GM18498 (cell line): ENCODE measurements around the gene PRSS50.

Source experiments
- ATAC-seq: cut with Tn5 transposase; IDR thresholded peaks from one replicate; pipeline ENCODE4 v1.9.1; 2021; ENCODE audit warnings: mild to moderate bottlenecking, moderate library complexity; ENCODE audit not compliant: unreplicated experiment

Gene PRSS50

DNA sequence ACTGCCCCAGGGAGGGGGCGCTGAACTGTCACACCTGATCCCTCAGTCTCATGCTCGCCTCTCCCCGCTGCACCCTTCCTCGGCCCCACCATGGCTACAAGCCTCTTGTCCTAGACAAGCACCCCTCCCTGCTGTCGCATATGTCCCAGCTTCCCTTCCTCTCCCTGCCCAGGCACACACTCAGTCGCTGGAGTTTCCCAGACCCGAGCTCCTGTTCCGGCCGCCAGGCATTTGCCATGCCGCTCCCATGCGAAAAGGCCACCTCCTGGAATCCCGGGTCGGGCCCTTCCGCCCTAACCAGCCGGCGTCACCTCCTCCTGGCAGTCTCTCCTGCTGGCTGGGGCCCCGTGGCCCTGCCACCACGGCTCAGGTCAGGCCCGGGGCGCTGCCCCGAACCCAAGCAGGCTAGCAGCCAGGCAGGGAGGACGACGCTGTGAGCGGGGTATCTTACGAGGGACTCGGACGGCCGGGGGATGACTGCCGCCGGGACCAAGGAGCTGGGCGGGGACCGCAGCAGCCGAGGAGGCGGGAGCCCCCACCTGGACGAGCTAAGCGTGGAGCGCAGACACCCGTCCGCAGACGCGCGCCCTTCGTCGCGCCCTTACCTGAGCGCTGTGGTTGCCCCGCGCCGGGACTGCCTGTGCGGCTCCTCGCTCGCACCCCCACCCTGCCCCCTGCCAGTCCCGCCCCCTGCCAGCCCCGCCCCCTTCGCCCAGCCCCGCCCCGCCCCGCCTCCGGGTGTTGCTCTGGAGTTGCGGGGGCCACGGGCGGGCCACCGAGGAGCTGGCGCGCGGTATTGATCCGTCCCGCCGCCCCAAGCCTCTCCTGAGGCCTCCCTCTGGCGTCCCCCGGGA is 24.4 kb downstream of the PRSS50 start, which contains the start of gene ALS2CL:
TSS of gene ALS2CL (minus strand) at position 642 of the 854 bp plus-strand sequence. CDS start 4,239 bp downstream, outside the sequence.
- no peak for ATAC-seq

DNA sequence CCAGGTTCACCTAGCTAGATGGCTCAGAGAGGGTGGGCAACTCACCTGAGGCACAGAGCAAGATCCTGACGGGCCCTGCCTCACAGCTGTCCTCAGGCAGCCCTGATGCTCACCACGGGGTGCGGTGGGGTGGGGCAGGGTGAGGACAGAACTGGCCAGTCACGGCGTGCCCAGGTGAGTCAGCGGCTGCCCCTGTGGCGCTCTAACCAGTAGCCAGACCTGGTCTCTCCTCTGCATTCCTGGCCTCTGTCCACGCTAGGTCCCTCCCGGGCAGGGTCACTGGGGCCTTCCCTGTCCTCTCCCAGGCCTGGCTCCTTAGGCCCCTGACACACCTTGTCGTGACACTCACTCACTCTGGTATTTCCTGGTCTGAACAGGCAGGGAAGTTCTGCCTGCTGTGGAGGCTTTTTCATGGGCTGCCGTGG is 25.1 kb downstream of the PRSS50 start:
- ATAC-seq, result no peak

DNA sequence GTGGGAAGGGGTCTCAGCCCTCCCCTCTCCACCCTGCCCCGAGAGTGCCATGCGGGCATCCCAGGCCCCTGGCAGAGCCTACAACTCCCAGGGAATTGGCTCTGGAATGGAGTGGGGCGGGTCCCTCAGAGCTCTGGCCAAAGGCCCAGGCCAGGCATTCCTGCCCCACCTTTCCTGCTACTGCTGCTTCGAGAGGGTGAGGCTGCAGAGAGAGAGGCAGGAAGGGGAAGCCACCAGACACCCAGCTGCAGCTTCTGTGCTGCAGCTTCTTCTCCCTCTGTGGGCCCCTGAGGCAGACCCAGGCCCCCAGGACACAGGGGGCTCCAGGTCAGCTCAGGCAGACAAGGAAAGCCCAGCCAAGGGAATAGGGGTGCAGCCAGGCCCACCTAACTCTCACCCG is 26.9 kb downstream of the PRSS50 start:
- ATAC-seq, result no peak

DNA sequence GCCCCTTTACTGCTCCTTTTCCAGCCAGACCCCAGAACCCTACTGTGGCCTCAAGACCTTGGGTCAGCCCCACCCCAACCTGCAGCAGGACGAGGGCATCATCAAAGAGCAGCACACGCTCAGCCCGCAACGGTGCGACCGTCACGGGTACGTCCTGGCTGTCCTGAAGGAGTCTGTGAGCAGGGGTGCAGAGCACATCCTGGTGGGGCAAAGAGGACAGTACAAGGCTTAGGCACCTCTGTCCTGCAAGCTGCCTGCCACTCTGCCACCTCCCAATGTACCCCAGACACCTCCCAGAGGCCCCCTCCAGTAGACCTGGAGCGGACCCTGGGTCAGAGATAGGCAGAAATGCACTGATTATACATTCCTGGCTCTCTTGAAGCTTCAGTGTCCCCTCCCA is 32.2 kb downstream of the PRSS50 start:
- no peak for ATAC-seq

DNA sequence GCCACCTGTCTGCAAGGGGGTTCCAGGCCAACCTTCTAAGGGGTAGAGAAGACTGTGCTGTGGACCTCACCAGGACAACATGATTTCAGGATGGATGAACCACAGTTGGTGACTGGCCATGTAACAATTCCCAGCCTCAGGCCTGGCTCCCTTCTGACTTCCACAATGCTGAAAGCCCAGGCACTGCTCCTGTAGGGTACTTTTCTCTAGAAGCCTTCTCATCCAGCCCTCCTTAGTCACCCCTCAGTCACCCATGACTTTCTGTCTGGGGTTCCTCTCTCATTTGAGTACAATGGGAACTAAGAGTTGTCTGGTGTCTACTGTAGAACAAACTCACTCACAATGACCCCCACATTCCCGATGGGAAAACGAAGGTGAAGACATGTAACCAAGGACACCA is 32.8 kb downstream of the PRSS50 start:
- no peak for ATAC-seq

DNA sequence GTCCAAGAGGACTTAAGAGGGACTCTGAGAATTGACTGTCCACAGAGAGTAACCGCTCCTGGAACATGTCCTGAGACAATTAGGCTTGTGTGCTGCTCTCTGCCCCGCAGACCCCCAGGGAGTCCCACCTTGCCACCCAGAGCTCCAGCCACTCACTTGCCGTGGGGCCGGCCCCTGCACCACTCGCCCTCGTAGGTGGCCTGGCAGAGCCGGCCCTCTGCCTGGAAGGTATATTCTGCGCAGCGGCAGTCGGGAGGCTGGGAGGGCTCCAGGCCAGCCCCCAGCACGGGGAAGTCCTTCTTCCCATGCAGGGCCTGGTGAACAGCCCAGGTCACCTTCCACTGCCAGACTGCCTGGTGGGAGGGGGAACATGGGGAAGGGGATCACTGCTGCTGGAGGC is 34.7 kb downstream of the PRSS50 start:
- ATAC-seq, result no peak

DNA sequence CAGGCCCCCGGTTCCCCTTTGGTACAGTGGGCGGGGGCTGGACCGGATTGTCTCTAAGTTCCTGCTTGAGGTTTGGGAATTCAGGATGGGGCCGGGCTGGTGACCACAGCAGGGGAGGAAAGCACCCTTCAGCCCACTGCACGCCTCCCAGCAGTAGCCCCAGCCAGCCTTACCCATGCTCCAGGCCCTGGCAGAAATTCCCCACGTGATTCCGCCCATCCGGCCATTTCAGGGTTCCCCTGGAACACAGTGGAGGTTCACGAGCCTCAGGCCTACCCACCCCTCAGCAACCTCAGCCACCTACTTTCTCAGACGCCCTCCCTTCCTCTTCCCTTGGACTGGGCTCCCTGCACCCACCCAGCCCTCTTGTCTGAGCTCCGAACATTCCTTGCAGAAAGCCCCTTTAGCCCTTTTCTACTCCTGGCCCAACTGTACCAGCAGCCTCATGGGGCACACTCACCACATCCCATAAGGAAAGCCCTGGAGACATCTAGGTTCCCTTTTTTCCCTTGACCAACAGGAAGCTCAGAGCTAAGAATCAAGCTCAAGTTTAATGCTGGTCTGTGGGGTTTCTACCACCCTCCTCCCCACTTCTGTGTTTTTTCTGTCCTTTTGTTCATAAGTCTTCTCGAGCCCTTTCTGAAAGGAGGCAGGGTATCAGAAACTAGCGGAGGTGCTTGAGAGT is 35.7 kb downstream of the PRSS50 start:
- no peak for ATAC-seq

DNA sequence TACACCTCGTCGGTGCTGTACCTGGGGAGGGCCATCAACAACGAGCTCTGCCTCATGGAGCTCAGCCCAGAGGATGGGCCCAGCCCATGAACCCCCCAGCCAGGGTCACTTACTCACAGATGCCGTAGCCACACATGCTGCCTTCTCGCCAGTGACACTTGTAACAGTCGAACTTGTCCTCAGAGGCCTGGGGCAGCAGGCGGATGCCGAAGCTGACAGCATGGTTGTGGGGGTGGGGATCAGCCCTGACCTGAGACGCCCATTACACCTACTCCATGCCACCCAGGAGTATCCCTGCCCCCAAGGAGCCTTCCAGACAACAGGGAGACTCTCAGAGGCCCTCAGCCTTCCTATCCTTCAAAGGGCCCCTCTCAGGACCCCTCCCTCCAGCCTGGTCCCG is 36.3 kb downstream of the PRSS50 start:
- no peak for ATAC-seq

DNA sequence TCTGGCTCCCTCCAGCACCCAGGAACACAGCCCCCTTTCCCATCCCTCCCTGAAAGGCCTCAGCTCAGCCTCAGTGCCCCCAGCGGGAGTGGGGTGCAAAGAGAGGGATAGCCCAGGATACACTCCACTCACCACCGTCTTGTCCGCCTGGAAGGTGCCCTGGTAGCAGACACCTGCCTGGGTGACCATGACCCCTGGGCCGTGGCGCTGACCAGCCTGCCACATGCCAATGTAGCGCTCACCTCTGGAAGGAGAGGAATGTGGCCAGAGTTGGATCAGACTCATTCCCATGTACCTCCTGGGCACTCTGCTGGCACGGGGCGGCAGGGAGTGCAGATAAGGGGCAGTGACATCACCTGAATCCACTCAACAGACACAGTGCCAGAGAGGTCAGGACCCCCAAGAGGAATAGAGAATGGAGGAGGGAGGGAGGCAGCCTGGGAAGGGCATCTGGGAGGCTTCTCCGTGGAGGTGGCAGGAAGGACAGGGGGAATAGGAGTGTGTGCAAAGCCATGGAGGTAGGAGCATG is 37.3 kb downstream of the PRSS50 start:
- no peak for ATAC-seq

DNA sequence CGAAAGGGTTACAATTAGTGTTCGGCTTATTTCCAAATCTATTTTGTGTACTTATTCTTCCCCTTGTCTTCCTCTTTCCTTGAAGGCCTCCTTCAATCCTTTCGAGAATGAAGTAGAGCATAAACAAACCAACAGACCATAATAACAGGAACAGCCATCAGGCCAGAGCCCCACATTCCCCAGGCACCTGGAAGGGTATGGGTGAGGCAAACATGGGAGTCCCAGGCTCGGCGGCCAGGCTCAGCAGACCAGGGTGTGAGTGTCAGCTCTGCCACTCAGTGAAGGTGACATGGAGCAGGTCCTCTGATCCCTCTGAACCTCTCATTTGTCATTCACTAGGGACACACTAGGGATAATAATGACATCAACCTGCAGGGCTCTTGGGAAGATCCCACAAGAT is 38.0 kb downstream of the PRSS50 start:
- ATAC-seq, result no peak

DNA sequence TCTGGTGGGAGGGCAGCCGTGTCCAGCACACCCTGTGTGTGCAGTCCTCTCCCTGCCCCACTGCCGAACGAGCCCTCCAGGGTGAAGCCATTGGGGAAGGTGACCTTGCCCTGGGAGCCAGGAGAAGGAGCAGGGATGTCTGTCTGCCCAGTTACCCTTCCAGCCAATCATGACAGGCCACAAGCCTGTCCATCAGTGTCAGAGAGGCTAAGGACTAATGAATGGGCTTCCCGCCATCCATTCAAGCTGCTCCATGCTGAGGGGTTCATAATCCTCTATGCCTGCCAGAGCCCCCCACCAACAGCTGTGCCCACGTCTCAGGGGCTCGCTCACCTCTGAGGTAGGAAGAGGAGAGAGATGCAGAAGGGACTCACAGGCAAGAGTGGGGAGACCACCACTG is 39.4 kb downstream of the PRSS50 start:
- no peak for ATAC-seq

DNA sequence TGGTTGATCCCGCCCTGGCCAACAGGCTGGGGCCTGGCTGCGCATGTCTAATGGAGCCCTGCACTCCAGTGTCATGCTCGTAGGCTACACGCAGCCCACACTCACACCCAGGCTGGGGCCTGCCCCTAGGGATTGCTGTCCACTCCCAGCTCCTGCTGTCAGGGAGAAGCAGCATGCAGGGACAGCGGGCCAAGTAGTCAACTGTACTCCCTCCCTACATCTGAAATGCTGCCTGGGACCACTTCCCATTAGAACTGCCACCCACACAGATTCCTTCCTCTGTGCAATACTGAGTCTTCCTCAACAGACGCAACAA is 40.3 kb downstream of the PRSS50 start:
- no peak for ATAC-seq

DNA sequence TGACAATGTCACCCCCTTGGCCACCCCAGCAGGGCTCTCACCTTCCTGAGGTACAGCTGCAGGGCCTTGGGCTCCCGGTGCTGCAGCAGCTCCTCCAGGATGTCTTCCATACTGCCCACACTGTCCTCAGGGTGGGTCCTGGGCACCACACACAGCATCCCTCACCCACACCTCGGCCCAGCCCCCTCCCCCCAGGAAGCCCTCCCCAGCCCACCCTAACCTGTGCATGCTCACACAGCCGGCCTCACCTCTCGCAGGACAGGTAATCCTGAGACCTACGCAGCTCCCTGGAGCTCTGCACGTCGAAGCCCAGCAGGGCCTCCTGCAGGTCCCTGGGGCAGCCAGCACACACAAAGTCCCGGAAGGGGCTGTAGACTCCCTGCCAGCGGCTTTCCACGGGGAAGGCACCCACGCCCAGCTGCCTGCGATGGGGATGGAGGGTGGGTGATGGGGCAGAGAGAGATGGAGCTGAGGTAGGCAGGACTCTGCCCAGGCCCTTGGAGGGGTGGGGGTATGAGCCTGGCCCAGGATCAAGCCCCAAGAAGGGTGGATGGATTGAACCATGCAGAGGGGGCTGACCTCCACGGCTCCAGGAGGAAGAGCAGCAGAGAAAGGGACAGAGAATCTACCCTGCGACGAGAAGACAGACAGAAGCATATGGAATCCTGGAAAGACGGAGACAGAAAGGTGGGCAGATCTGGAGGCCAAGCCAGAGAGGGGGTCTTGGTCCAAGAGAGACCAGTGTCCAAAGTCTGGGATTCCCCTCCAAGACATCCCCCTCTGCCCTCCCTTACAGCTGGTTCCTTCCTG is 40.9 kb downstream of the PRSS50 start:
- ATAC-seq, result no peak

DNA sequence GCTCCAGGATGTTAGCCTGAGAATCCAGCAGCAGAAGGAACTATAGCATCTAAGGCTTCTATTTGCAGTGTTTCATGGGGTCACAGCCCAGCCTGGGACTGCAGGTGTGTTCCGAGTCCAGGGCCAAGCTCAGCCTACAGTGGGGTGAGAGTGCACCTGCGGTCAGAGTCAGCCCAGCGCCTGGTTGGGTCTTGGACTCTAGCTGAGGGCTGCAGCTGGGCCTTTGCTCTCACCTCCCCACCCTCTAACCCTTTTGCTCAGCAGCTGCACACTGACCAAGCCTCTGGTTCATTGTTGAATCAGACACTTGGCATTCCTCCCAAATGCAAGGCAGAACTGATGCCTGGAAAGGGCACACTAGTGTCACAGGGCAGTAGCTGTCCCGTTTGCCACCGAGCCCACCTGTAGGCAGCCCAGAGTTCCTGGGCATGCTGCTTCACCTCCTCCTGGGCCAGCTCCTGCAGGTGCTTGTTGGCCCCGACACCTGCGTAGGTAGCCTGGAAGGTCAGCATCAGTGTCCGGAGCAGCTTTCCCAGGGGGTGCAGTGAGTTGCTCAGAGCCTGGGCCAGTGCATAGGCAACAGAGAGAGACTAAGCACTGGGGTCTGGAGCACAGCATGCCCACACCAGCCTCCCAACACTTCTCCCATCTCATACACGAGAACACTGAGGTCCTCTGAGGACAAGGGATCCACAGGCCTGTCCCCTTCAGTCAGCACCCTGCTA is 41.7 kb downstream of the PRSS50 start:
- ATAC-seq, result no peak

DNA sequence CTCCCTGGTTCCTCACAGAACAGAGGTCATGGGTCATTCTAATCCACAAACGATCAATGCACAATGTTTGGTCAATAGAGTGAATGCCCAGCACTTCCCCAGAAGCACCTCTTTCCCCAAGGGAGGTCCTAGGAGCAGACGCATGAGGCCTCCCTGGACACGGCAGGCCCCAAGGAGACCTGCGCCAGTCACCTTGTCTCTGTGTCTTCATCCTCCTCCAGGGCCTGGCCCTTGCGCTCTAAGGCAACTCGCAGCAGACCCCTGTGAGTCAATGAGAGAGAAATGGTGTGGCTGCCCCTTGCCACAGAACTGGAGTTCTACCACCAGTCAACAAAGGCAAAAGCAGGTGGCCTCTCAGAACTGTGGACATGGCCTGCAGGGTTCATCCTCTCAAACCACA is 42.2 kb downstream of the PRSS50 start:
- ATAC-seq, result no peak

DNA sequence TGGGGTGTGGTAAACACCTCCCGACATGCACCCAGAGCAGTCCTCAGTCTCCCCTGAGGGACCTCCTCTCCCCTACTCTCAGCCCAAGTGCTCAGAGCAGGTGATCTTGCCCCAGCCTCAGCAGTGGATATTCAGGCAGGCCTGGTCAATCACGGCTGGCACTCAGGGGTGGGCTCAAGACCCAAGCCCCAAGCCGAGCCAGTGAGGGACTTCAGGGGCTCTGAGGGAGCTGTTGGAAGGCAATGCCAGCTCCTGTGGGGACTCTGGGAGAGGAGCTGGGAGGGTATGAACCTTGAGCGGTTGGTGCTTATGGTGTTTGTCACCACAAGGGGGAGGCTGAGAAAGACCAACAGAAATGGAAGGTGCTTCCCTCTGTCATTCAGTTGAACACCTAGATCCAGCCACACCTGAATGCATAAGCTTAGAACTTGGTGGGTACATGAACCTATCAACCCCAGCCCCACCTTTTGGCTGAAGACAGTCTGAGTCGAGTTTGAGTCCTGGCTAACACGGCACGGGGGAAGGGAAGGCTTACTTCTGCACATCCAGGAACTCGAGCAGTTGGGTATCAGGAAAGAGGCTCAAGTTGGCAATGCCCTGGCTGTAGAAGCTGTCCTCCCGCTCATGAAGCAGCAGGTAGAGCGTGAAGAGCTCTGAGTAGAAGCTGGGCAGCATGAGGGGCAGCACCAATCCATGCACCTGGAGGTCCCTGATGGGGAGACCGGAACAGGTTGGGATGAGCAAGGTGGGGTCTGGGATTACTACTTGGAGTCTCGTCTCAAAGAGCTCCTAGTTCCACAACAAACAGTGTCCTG is 43.4 kb downstream of the PRSS50 start:
- no peak for ATAC-seq

DNA sequence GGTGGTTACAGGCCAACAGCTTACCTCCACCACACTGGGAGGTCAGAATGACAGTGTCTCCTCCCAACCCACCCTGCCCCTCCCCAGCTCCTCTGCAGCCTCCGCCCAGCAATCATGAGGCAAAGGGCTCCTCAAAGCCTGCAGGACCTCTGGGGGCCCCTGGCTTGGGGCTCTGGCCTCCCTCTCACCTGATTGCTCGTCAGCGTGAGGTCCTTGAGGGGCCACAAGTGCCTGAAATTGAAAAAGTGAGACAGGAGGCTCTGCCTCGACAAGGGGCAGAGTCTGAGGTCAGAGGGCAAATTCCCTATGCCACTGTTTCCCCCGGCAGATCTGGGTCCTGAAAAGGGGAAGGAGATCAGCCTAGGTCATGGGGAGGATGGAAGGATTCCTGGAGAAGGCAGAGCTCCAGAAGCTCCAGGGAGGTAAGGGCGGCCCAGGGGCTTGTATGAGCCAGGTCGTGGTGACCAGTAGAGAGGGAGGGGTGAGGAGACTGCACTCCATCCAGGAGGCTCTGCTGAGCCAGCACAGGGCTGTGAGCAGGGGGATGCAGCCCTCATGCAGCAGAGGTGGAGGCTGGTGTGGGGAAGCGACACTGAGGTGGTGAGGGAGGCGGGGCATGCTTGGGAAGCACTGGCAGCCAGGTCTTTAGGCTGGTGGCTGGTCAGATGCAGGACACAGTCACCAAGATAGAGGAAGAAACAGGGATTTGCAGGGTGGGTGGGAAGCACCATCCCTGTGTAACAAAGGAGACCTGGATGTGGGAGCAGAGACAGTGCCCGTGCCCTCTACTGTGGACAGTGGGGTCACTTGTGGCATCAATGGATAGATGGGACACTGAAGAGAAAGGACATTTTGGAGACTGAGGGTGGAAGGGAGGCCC is 44.3 kb downstream of the PRSS50 start:
- ATAC-seq, result no peak

DNA sequence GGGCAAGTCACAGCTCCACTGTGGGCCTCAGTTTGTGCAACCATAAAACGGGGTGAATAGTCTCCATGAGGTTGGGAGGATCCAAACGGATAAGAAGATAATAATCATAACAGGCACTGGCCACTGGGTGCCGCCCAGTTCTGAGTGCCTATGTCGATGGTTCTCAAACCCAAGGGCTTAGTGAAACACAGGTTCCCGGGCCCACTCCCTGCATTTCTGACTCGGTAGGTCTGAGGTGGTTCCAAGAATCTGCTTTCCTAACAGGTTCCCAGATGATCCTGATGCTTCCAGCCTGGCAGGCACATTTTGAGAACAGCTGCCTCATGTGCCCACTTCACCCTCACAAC is 45.3 kb downstream of the PRSS50 start:
- no peak for ATAC-seq
